DMS53 treated with DMSO at 0.1 percent for 48 hours (cell line): ENCODE results near the gene CMAS.
"Not testable (repeated sequence)": the region's sequence is repeated elsewhere in the genome, so short reads cannot be mapped to it uniquely, and the experiment has no call there.

Experiments
- DNase-seq: peaks from one replicate; lab custom pipeline; 2025; ENCODE audit not compliant: unreplicated experiment; lab: John Stamatoyannopoulos, UW

The CMAS gene

GRCh38 chr12:22046968-22047390 is 961 bp downstream of the CMAS start:
- no peak for DNase-seq

GRCh38 chr12:22047494-22047893 is 1.5 kb downstream of the CMAS start:
- no peak for DNase-seq

GRCh38 chr12:22048351-22049041 is 2.5 kb downstream of the CMAS start:
- DNase-seq: no peak

- DNase-seq: no peak
These were observed 4.1 kb downstream of the CMAS start for GRCh38 chr12:22050078-22050477.

GRCh38 chr12:22051114-22051698 is 5.2 kb downstream of the CMAS start:
- no peak for DNase-seq

GRCh38 chr12:22052994-22053393 is 7.0 kb downstream of the CMAS start:
- not testable (repeated sequence) for DNase-seq

GRCh38 chr12:22054155-22054554 is 8.1 kb downstream of the CMAS start:
- no peak for DNase-seq

GRCh38 chr12:22056607-22057006 is 10.6 kb downstream of the CMAS start:
- no peak for DNase-seq

- no peak for DNase-seq
These were observed 14.1 kb downstream of the CMAS start for GRCh38 chr12:22059976-22060647.

GRCh38 chr12:22064968-22065367 is 18.9 kb downstream of the CMAS start:
- peak; percentile 56 for DNase-seq

- DNase-seq: no peak
These were observed 20.3 kb downstream of the CMAS start for GRCh38 chr12:22066310-22066709.

- no peak for DNase-seq
These were observed 23.8 kb downstream of the CMAS start for GRCh38 chr12:22069851-22070250.

- DNase-seq: no peak
These were observed 36.2 kb downstream of the CMAS start for GRCh38 chr12:22082190-22082701.

GRCh38 chr12:22083167-22083566 is 37.1 kb downstream of the CMAS start:
- DNase-seq: peak; percentile 61

GRCh38 chr12:22084852-22085251 is 38.8 kb downstream of the CMAS start:
- DNase-seq: no peak

- no peak for DNase-seq
These were observed 42.9 kb downstream of the CMAS start for GRCh38 chr12:22088886-22089285.

GRCh38 chr12:22089486-22089885 is 43.5 kb downstream of the CMAS start:
- no peak for DNase-seq

- DNase-seq: not testable (repeated sequence)
These were observed 53.0 kb downstream of the CMAS start for GRCh38 chr12:22099062-22099461.

GRCh38 chr12:22100958-22101748 is 55.1 kb downstream of the CMAS start:
- peak; percentile 85 for DNase-seq

GRCh38 chr12:22101749-22102243 is 55.8 kb downstream of the CMAS start:
- no peak for DNase-seq

GRCh38 chr12:22103418-22103817 is 57.4 kb downstream of the CMAS start:
- DNase-seq: no peak
